Ishikawa (cell line): ENCODE measurements around the gene ZNF365.

Source experiments
- NFIC ChIP-seq: IDR thresholded peaks from 2 replicates; pipeline ENCODE4 v1.6.1; 2012
- RAD21 ChIP-seq: IDR thresholded peaks from 2 replicates; pipeline ENCODE4 v1.6.1; 2012; ENCODE audit warnings: low read depth
- YY1 ChIP-seq: IDR thresholded peaks from 2 replicates; pipeline ENCODE4 v1.6.1; 2012; ENCODE audit warnings: low read depth
- ZBTB7A ChIP-seq: IDR thresholded peaks from 2 replicates; pipeline ENCODE4 v1.6.1; 2012; ENCODE audit warnings: low read depth
- TF ChIP-seq, protein P1 (sequence below): IDR thresholded peaks from 2 replicates; pipeline ENCODE4 v1.6.1; 2012; ENCODE audit warnings: low read depth, mild to moderate bottlenecking

DNA sequence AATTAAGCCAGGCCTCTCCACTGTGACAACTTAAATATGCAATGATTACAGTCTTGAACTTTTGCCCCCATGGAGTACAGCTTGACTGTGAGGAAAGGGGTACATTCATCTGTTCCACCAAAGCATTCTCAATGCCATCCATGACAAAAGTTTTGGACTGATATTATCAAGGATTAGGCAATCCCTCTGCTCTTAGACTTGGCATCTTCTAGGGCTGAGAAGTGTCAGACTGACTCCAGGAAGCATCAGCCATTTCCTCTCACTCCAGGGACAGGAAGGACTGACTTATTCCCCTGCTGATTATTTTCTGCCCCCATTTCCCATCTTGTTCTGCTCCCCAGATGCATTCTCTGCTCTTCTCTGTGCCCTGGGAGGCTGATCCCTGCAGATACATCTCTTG is 69.7 kb downstream of the ZNF365 start:
- TF ChIP-seq NFIC (no peak), RAD21 (no peak), YY1 (no peak), ZBTB7A (no peak)
- TF ChIP-seq, protein P1, sequence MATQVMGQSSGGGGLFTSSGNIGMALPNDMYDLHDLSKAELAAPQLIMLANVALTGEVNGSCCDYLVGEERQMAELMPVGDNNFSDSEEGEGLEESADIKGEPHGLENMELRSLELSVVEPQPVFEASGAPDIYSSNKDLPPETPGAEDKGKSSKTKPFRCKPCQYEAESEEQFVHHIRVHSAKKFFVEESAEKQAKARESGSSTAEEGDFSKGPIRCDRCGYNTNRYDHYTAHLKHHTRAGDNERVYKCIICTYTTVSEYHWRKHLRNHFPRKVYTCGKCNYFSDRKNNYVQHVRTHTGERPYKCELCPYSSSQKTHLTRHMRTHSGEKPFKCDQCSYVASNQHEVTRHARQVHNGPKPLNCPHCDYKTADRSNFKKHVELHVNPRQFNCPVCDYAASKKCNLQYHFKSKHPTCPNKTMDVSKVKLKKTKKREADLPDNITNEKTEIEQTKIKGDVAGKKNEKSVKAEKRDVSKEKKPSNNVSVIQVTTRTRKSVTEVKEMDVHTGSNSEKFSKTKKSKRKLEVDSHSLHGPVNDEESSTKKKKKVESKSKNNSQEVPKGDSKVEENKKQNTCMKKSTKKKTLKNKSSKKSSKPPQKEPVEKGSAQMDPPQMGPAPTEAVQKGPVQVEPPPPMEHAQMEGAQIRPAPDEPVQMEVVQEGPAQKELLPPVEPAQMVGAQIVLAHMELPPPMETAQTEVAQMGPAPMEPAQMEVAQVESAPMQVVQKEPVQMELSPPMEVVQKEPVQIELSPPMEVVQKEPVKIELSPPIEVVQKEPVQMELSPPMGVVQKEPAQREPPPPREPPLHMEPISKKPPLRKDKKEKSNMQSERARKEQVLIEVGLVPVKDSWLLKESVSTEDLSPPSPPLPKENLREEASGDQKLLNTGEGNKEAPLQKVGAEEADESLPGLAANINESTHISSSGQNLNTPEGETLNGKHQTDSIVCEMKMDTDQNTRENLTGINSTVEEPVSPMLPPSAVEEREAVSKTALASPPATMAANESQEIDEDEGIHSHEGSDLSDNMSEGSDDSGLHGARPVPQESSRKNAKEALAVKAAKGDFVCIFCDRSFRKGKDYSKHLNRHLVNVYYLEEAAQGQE: no peak
